HEK293 (cell line): ENCODE data around the gene XPR1.

Experiments used
- CTCF ChIA-PET: fragments of 350-600 bp; formaldehyde crosslinking; extraction: SDS; loops from one replicate; lab custom pipeline; 2021; ENCODE audit warnings: antibody characterized with exemption; lab: Yijun Ruan, JAX
- POLR2A ChIA-PET: fragments of 300-600 bp; formaldehyde crosslinking; extraction: SDS; loops from one replicate; lab custom pipeline; 2020; ENCODE audit warnings: antibody characterized with exemption, inconsistent platforms; lab: Yijun Ruan, JAX
- H3K27ac ChIP-seq: fragments of 200-500 bp; sonication (Bioruptor generic); 2 replicates; pipeline ENCODE4 v1.5.1; 2014; ENCODE audit warnings: low read depth, low read length, control low read depth, inconsistent platforms; ENCODE audit errors: extremely low read depth
- H3K36me3 ChIP-seq, 2 experiments: fragments of 200-500 bp in 1 of 2; sonication (Bioruptor generic) in 1 of 2; 1 replicate in 1 of 2; 2 replicates in 1 of 2; pipeline ENCODE4 v1.5.1; 2014 to 2017; ENCODE audit warnings: inconsistent platforms in 2 of 2, low read length in 2 of 2; ENCODE audit not compliant: control insufficient read depth in 2 of 2, insufficient read depth in 1 of 2
- H3K4me1 ChIP-seq: fragments of 200-500 bp; sonication (Bioruptor generic); 2 replicates; pipeline ENCODE4 v1.5.1; 2014; ENCODE audit warnings: mild to moderate bottlenecking, low read length, inconsistent platforms; ENCODE audit not compliant: control insufficient read depth, insufficient read depth
- H3K4me3 ChIP-seq: 2 replicates; pipeline ENCODE4 v1.5.1; 2011; ENCODE audit warnings: low read depth, mild to moderate bottlenecking, control low read depth, low read length, moderate library complexity
- H3K9me3 ChIP-seq: fragments of 200-500 bp; sonication (Bioruptor generic); 2 replicates; pipeline ENCODE4 v1.5.1; 2014; ENCODE audit warnings: low read depth, low read length, inconsistent platforms; ENCODE audit not compliant: control insufficient read depth, insufficient read depth
- HOXD13 ChIP-seq: sonication (generic); formaldehyde crosslinking; IDR thresholded peaks from 2 replicates; pipeline ENCODE4 v1.8.0; 2022; ENCODE audit warnings: missing genetic modification reagents, borderline replicate concordance
- IKZF3 ChIP-seq: fragments of 450-650 bp; IDR thresholded peaks from 2 replicates; pipeline ENCODE4 v1.5.0; 2018; ENCODE audit warnings: missing biosample characterization, mild to moderate bottlenecking, missing genetic modification characterization, moderate library complexity
- SCRT2 ChIP-seq: fragments of 450-650 bp; formaldehyde crosslinking; IDR thresholded peaks from 2 replicates; pipeline ENCODE4 v1.5.1; 2016; ENCODE audit warnings: missing biosample characterization, missing genetic modification characterization
- SP7 ChIP-seq: fragments of 450-650 bp; formaldehyde crosslinking; IDR thresholded peaks from 2 replicates; pipeline ENCODE4 v1.5.1; 2016; ENCODE audit warnings: missing biosample characterization, missing genetic modification characterization
- WT1 ChIP-seq: fragments of 450-650 bp; formaldehyde crosslinking; IDR thresholded peaks from 2 replicates; pipeline ENCODE4 v1.5.1; 2016; ENCODE audit warnings: missing biosample characterization, missing genetic modification characterization
- ZBTB11 ChIP-seq: fragments of 450-650 bp; formaldehyde crosslinking; conservative IDR thresholded peaks from 2 replicates; pipeline ENCODE4 v1.5.1; 2016; ENCODE audit warnings: low read depth, missing biosample characterization, missing genetic modification characterization
- ZFP37 ChIP-seq: fragments of 450-650 bp; formaldehyde crosslinking; IDR thresholded peaks from 2 replicates; pipeline ENCODE4 v1.5.1; 2016; ENCODE audit warnings: missing biosample characterization, missing genetic modification characterization
- ZNF121 ChIP-seq: fragments of 450-650 bp; formaldehyde crosslinking; IDR thresholded peaks from 2 replicates; pipeline ENCODE4 v1.5.1; 2016; ENCODE audit warnings: missing biosample characterization, missing genetic modification characterization
- ZNF184 ChIP-seq: fragments of 450-650 bp; IDR thresholded peaks from 2 replicates; pipeline ENCODE4 v1.5.1; 2018; ENCODE audit warnings: missing biosample characterization, mild to moderate bottlenecking, missing genetic modification characterization
- ZNF239 ChIP-seq: fragments of 450-650 bp; formaldehyde crosslinking; IDR thresholded peaks from 2 replicates; pipeline ENCODE4 v1.5.1; 2016; ENCODE audit warnings: missing biosample characterization, missing genetic modification characterization
- ZNF24 ChIP-seq: fragments of 450-650 bp; formaldehyde crosslinking; IDR thresholded peaks from 2 replicates; pipeline ENCODE4 v1.5.1; 2016; ENCODE audit warnings: missing biosample characterization, missing genetic modification characterization
- ZNF266 ChIP-seq: fragments of 450-650 bp; formaldehyde crosslinking; IDR thresholded peaks from 2 replicates; pipeline ENCODE4 v1.5.1; 2016; ENCODE audit warnings: missing biosample characterization, missing genetic modification characterization, low read depth
- ZNF335 ChIP-seq: fragments of 450-650 bp; formaldehyde crosslinking; conservative IDR thresholded peaks from 2 replicates; pipeline ENCODE4 v1.5.1; 2016; ENCODE audit warnings: missing biosample characterization, missing genetic modification characterization
- ZNF341 ChIP-seq: fragments of 450-650 bp; formaldehyde crosslinking; IDR thresholded peaks from 2 replicates; pipeline ENCODE4; 2016; ENCODE audit warnings: low read depth, missing biosample characterization, missing genetic modification characterization
- ZNF366 ChIP-seq: fragments of 450-650 bp; formaldehyde crosslinking; conservative IDR thresholded peaks from 2 replicates; pipeline ENCODE4 v1.5.1; 2016; ENCODE audit warnings: missing biosample characterization, missing genetic modification characterization
- ZNF404 ChIP-seq: fragments of 450-650 bp; formaldehyde crosslinking; IDR thresholded peaks from 2 replicates; pipeline ENCODE4 v1.5.1; 2017; ENCODE audit warnings: missing biosample characterization, missing genetic modification characterization
- ZNF473 ChIP-seq: fragments of 450-650 bp; formaldehyde crosslinking; IDR thresholded peaks from 2 replicates; pipeline ENCODE4 v1.5.1; 2017; ENCODE audit warnings: missing biosample characterization, missing genetic modification characterization
- ZNF501 ChIP-seq: fragments of 450-650 bp; formaldehyde crosslinking; IDR thresholded peaks from 2 replicates; pipeline ENCODE4 v1.5.1; 2016; ENCODE audit warnings: missing biosample characterization, missing genetic modification characterization
- ZNF513 ChIP-seq: fragments of 450-650 bp; IDR thresholded peaks from 2 replicates; pipeline ENCODE4 v1.5.1; 2018; ENCODE audit warnings: missing biosample characterization, missing genetic modification characterization
- ZNF521 ChIP-seq: fragments of 450-650 bp; formaldehyde crosslinking; IDR thresholded peaks from 2 replicates; pipeline ENCODE4 v1.5.1; 2017; ENCODE audit warnings: missing biosample characterization, mild to moderate bottlenecking, missing genetic modification characterization
- ZNF561 ChIP-seq: fragments of 450-650 bp; IDR thresholded peaks from 2 replicates; pipeline ENCODE4 v1.5.1; 2018; ENCODE audit warnings: missing biosample characterization, missing genetic modification characterization, borderline replicate concordance
- ZNF629 ChIP-seq: fragments of 450-650 bp; formaldehyde crosslinking; IDR thresholded peaks from 2 replicates; pipeline ENCODE4 v1.5.1; 2017; ENCODE audit warnings: missing biosample characterization, missing genetic modification characterization
- ZNF639 ChIP-seq: fragments of 450-650 bp; formaldehyde crosslinking; IDR thresholded peaks from 2 replicates; pipeline ENCODE4 v1.5.1; 2016; ENCODE audit warnings: missing biosample characterization, missing genetic modification characterization
- ZNF654 ChIP-seq: fragments of 450-650 bp; formaldehyde crosslinking; IDR thresholded peaks from 2 replicates; pipeline ENCODE4 v1.5.1; 2016; ENCODE audit warnings: low read depth, missing biosample characterization, missing genetic modification characterization
- ZNF660 ChIP-seq: fragments of 450-650 bp; IDR thresholded peaks from 2 replicates; pipeline ENCODE4 v1.5.1; 2018; ENCODE audit warnings: missing biosample characterization, mild to moderate bottlenecking, missing genetic modification characterization
- ZNF768 ChIP-seq: fragments of 450-650 bp; formaldehyde crosslinking; IDR thresholded peaks from 2 replicates; pipeline ENCODE4 v1.5.1; 2018; ENCODE audit warnings: missing biosample characterization, mild to moderate bottlenecking, missing genetic modification characterization
- ZNF843 ChIP-seq: fragments of 450-650 bp; formaldehyde crosslinking; IDR thresholded peaks from 2 replicates; pipeline ENCODE4 v1.5.1; 2016; ENCODE audit warnings: missing biosample characterization, missing genetic modification characterization

XPR1 gene

GRCh38 chr1:180862305-180862704, 230.5 kb downstream of the XPR1 start (continued):
- TF ChIP-seq ZBTB11 (tag by site-specific recombination) (no peak), SP7 (tag by site-specific recombination) (no peak), ZNF513 (tag by site-specific recombination) (no peak), ZNF473 (tag by site-specific recombination) (no peak), ZNF335 (no peak), ZNF404 (tag by site-specific recombination) (no peak)

GRCh38 chr1:180863158-180863775, 231.4 kb downstream of the XPR1 start:
- TF ChIP-seq SP7 (tag by site-specific recombination), result no peak
- peak; percentile 82 for TF ChIP-seq ZNF654 (tag by site-specific recombination)
- no peak for TF ChIP-seq ZNF239 (tag by site-specific recombination)
- no peak for TF ChIP-seq ZNF561
- TF ChIP-seq ZNF660, result peak; percentile 52; the same call in 1 of the 2 replicates
- CTCF ChIA-PET, result interaction anchor here (0.6 to 7.1 kb wide), 35 partner anchors 10 to 541 kb away, joined by 3 to 137 read pairs (median 4); partner anchors contain the start of gene XPR1
- POLR2A ChIA-PET, result interaction anchor here (0.9 to 1.1 kb wide), 2 partner anchors 231 to 361 kb away, joined by 3 read pairs; partner anchors contain the start of genes ACBD6 and XPR1

GRCh38 chr1:180881806-180882509, 250.1 kb downstream of the XPR1 start:
- no peak overlapping the region for H3K4me3 ChIP-seq
- POLR2A ChIA-PET, result interaction anchor here (1.0 to 1.4 kb wide), 5 partner anchors 197 to 282 kb away, joined by 3 to 5 read pairs (median 4); no protein-coding TSS in a partner anchor
- CTCF ChIA-PET, result interaction anchor here (0.6 to 6.2 kb wide), 33 partner anchors 9 to 377 kb away, joined by 3 to 76 read pairs (median 4); partner anchors contain the start of genes KIAA1614 and MR1
- H3K4me1 ChIP-seq, result peaks cover 5% of the 10 kb centered on the region; the same call in 1 of the 2 replicates
- H3K36me3 ChIP-seq, result no peaks in the 10 kb centered on the region
- no peaks in the 10 kb centered on the region for H3K9me3 ChIP-seq
- no peak overlapping the region for H3K27ac ChIP-seq
- peak; percentile 52 for TF ChIP-seq ZNF341
- 0 out of 2 replicates have a peak, but pooled peaks have one; percentile 38 for TF ChIP-seq ZFP37 (tag by site-specific recombination)
- TF ChIP-seq ZNF24, result peak; percentile 48
- TF ChIP-seq WT1 (tag by site-specific recombination), result peak; percentile 17; the same call in 1 of the 2 replicates
- TF ChIP-seq IKZF3 (tag by site-specific recombination), result peak; percentile 49
- peak; percentile 47; the same call in 1 of the 2 replicates for TF ChIP-seq ZNF639 (tag by site-specific recombination)
- peak; percentile 75 for TF ChIP-seq ZNF121 (tag by site-specific recombination)
- TF ChIP-seq ZNF843, result peak; percentile 43; the same call in 1 of the 2 replicates
- TF ChIP-seq HOXD13 (CRISPR knock-in tag), result no peak
- TF ChIP-seq ZNF629 (tag by site-specific recombination), result peak; percentile 61
- TF ChIP-seq ZNF561, result 0 out of 2 replicates have a peak, but pooled peaks have one; percentile 47
- TF ChIP-seq ZNF184 (tag by site-specific recombination), result peak; percentile 49; the same call in 1 of the 2 replicates
- TF ChIP-seq ZNF768 (tag by site-specific recombination), result no peak
- TF ChIP-seq ZNF266 (tag by site-specific recombination), result no peak
- no peak for TF ChIP-seq ZNF521 (tag by site-specific recombination)
- TF ChIP-seq ZNF366 (tag by site-specific recombination), result peak; percentile 26
- no peak for TF ChIP-seq ZNF501
- 0 out of 2 replicates have a peak, but pooled peaks have one; percentile 8 for TF ChIP-seq SCRT2

More at GRCh38 chr1:180863158-180863775, 231.4 kb downstream of the XPR1 start:
- H3K4me3 ChIP-seq, result no peak overlapping the region
- no peak overlapping the region for H3K27ac ChIP-seq
- H3K9me3 ChIP-seq, result no peaks in the 10 kb centered on the region
- peaks cover 0 to 7% of the 10 kb centered on the region in 2 experiments; a peak in 2 of 3 replicates for H3K36me3 ChIP-seq
- no peaks in the 10 kb centered on the region for H3K4me1 ChIP-seq
